ENCODE results near the gene HMCN2.

DNA sequence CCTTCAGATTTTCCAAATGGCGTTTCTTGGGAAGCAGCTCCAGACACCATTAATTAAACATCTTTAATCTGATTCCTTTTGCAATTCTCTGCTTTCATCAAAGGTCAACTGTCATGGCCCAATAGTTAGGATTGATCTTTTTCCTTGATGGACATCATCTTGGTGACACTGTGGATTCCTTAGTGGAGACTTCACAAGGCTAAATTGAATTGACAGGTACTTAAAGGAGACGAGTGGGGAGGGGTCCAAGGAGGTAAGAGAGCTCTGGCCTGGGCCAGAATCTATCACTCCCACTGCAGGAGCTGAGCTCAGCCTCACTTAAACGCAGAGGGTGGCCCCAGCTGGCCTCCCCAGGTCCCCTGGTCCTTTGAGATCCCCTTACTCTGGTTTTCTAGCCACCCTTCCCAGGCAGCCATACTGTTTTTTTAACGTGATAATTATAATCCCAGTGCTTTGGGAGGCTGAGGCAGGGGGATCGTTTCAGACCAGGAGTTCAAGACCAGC, 9.9 kb upstream of the HMCN2 start:
- TF ChIP-seq FOXP2 (optimal IDR thresholded peaks at IDR 0.05; ENCODE audit: control extremely low read depth, extremely low read length, insufficient read depth) (no peak), POLR2AphosphoS5 (IDR thresholded peaks at IDR 0.05; ENCODE audit: borderline replicate concordance, low read depth, low read length) (no peak), EZH2 (IDR thresholded peaks at IDR 0.05) (no peak)
